ENCODE data around the gene PLEK. TPM values are rescaled to one million over a fixed set of nuclear protein-coding genes. Genes with fewer than 3 reads are reported as not detected.

PLEK gene
- total RNA-seq, 1 donor from 2014 or later: 4.4 TPM

DNA sequence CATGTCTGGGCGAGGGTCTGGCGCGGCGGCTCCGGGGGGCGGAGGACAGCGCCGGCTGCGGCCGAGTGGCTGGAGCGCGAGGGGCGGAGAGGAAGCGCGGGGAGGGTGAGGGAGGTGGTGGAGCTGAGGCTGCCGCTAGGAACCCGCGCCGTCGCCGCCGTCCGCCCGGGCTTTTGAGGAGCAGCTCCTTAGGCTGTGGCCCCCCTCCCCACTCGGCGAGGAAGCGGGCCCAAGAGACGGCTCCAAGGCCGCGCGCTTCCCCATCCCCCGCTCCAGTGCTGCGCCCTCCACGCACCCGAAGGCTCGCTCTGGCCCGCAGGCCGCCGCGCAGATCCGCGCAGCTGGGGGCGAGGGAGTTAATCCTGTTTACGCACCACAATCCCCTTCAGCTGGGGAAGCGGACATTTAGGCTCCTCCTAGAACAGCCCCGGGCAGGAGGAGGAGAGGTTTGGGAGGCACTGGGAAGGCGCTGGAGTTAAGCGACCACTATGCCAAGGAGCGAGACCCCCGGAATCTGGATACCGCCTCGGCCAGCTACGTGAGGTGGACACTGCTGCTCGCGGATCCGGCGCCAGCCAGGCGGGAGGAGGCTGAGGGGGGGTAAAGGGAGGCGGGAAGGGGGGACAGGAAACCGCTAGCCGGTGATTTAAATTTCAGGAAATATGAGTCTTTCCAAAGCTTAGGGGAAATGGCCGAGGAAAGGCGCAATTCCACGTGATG, 45.5 kb upstream of the PLEK start, which contains the start of gene CNRIP1:
CNRIP1 (minus strand) TSS at position 552 of the 720 bp plus-strand sequence; CDS start at position 3, 549 bp downstream.
- H3K4me1 ChIP-seq: peaks cover 26% of the 10 kb centered on the region
- no peaks in the 10 kb centered on the region for H3K27me3 ChIP-seq
- TF ChIP-seq POLR2AphosphoS5 (IDR thresholded peaks at IDR 0.05; ENCODE audit: insufficient read depth in 1 of 2, low read depth in 1 of 2) (peak; percentile 66 to 93), POLR2A (IDR thresholded peaks at IDR 0.05) (peak in 1 of 2 donors; percentile 74)
- TF ChIP-seq, protein P1, sequence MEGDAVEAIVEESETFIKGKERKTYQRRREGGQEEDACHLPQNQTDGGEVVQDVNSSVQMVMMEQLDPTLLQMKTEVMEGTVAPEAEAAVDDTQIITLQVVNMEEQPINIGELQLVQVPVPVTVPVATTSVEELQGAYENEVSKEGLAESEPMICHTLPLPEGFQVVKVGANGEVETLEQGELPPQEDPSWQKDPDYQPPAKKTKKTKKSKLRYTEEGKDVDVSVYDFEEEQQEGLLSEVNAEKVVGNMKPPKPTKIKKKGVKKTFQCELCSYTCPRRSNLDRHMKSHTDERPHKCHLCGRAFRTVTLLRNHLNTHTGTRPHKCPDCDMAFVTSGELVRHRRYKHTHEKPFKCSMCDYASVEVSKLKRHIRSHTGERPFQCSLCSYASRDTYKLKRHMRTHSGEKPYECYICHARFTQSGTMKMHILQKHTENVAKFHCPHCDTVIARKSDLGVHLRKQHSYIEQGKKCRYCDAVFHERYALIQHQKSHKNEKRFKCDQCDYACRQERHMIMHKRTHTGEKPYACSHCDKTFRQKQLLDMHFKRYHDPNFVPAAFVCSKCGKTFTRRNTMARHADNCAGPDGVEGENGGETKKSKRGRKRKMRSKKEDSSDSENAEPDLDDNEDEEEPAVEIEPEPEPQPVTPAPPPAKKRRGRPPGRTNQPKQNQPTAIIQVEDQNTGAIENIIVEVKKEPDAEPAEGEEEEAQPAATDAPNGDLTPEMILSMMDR (IDR thresholded peaks at IDR 0.05): no peak
- DNase-seq (ENCODE audit: extremely low spot score in 2 of 2): peak in 1 of 2 donors; percentile 90
- H3K27ac ChIP-seq: peak within 1 kb of the TSS; percentile 94
- H3K36me3 ChIP-seq: no peaks in the 10 kb centered on the region
- peak within 1 kb of the TSS; percentile 59 to 82 for H3K4me3 ChIP-seq
- intact Hi-C loops (cut with DNase I): no loop called here
- no peaks in the 10 kb centered on the region for H3K9me3 ChIP-seq

DNA sequence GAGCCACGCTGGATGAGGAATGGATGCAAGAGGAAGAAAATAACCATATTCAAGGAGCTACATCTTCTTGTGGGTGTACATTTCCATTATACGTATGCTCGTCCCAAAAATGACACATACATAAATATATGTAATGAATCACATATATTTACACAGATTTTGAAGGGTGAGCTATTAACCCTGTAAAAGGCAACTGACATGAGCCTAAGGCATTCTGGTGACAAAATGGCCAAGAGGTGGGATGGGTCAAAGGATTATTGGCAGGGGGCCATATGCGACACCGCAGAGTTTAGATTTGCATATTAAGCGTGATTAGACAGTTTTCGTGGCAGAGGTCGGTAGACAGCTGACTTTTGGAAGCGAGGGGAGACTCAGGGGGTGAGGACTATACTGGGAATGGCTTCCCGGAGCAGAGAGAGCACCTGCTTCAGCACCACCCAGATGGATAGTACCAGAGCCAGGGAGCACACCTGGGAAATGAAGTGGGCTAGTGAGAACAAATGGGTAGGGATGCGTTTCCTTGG, 44.9 kb upstream of the PLEK start:
- DNase-seq (ENCODE audit: extremely low spot score in 2 of 2): no peak
- peak overlapping the region; percentile 94 for H3K27ac ChIP-seq

DNA sequence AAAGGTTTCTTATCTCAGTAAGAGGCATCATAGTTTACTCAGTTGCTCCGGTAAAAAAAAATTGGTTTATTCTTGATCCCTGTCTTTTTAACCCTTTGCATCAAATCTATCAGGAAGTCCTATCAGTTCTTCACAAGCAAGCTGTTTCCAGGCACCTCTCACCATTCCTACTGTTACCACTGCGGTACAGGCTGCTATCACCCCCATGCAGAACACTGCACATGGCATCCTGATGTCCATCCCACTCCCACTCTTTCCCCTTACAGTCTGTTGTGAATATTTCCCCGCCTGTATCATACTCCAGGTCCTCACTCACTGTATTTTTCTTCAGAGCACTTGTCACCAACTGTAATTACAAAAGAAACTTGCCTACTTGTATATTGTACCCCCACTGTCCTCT, 40.0 kb upstream of the PLEK start:
- H3K27me3 ChIP-seq: no peaks in the 10 kb centered on the region
- H3K36me3 ChIP-seq: no peaks in the 10 kb centered on the region
- TF ChIP-seq, protein P1 (IDR thresholded peaks at IDR 0.05): no peak
- TF ChIP-seq POLR2AphosphoS5 (IDR thresholded peaks at IDR 0.05; ENCODE audit: insufficient read depth in 1 of 2, low read depth in 1 of 2) (no peak), POLR2A (IDR thresholded peaks at IDR 0.05) (no peak)
- intact Hi-C loops (cut with DNase I): no loop called here
- H3K4me3 ChIP-seq: no peak overlapping the region
- H3K27ac ChIP-seq: no peak overlapping the region
- H3K4me1 ChIP-seq: peaks cover 6% of the 10 kb centered on the region
- no peaks in the 10 kb centered on the region for H3K9me3 ChIP-seq
- no peak for DNase-seq (ENCODE audit: extremely low spot score in 2 of 2)

More for the DNA sequence above, 44.9 kb upstream of the PLEK start:
- TF ChIP-seq POLR2A (IDR thresholded peaks at IDR 0.05) (no peak), POLR2AphosphoS5 (IDR thresholded peaks at IDR 0.05; ENCODE audit: insufficient read depth in 1 of 2, low read depth in 1 of 2) (no peak)
- TF ChIP-seq, protein P1 (IDR thresholded peaks at IDR 0.05): no peak
- Histone ChIP-seq H3K4me3 (peak overlapping the region; percentile 59 to 82), H3K4me1 (peaks cover 26% of the 10 kb centered on the region), H3K27me3 (no peaks in the 10 kb centered on the region), H3K9me3 (no peaks in the 10 kb centered on the region), H3K36me3 (no peaks in the 10 kb centered on the region)
- intact Hi-C loops (cut with DNase I): no loop called here

DNA sequence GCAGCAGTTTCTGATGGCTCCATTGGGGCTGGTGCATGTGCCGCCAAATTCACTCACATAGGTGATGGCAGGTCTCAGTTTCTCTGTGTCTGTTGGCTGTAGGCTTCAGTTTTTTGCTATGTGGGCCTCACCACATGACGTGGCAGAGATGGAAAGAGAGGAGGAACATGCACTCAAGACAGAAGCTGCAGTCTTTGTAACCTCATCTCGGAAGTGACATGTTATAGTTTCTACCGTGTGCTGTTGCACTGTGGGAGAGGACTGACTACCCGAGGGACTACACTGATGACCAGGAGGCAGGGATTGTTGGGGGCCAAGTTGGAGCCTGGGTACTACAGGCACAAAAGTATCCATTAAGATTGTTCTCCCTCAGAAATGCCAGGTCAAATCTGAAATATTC, 36.2 kb upstream of the PLEK start:
- H3K27ac ChIP-seq: no peak overlapping the region
- H3K4me1 ChIP-seq: no peaks in the 10 kb centered on the region
- no peaks in the 10 kb centered on the region for H3K9me3 ChIP-seq
- no peak overlapping the region for H3K4me3 ChIP-seq
- no peak for DNase-seq (ENCODE audit: extremely low spot score in 2 of 2)
- H3K27me3 ChIP-seq: no peaks in the 10 kb centered on the region
- TF ChIP-seq POLR2AphosphoS5 (IDR thresholded peaks at IDR 0.05; ENCODE audit: insufficient read depth in 1 of 2, low read depth in 1 of 2) (no peak), POLR2A (IDR thresholded peaks at IDR 0.05) (no peak)
- TF ChIP-seq, protein P1 (IDR thresholded peaks at IDR 0.05): no peak
- intact Hi-C loops (cut with DNase I): no loop called here
- no peaks in the 10 kb centered on the region for H3K36me3 ChIP-seq

DNA sequence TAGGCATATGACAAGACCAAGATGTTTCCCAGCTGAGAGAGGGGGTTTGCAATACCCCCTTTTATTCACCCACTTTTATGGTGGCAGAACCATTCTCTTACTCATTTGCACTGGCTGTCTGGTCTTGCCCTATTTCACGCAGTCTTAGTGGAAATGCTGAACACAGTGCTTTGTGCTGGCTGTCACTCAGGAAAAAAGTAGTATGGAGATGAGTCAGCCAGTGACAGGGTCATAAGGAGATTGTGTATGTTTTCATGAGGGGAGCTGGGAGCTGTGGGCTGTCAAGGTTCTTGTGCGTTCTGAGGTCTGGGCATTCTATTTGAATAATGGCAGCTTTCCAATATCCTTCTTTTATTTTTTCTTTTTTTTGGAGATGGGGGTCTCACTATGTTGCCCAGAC, 34.4 kb upstream of the PLEK start:
- no peaks in the 10 kb centered on the region for H3K27me3 ChIP-seq
- no peaks in the 10 kb centered on the region for H3K36me3 ChIP-seq
- H3K4me1 ChIP-seq: no peaks in the 10 kb centered on the region
- H3K9me3 ChIP-seq: no peaks in the 10 kb centered on the region
- H3K27ac ChIP-seq: no peak overlapping the region
- no peak overlapping the region for H3K4me3 ChIP-seq
- no peak for DNase-seq (ENCODE audit: extremely low spot score in 2 of 2)
- TF ChIP-seq POLR2AphosphoS5 (IDR thresholded peaks at IDR 0.05; ENCODE audit: insufficient read depth in 1 of 2, low read depth in 1 of 2) (no peak), POLR2A (IDR thresholded peaks at IDR 0.05) (no peak)
- TF ChIP-seq, protein P1 (IDR thresholded peaks at IDR 0.05): no peak
- intact Hi-C loops (cut with DNase I): no loop called here

All from vagina (tissue), 2 donors.